Left ventricle myocardium inferior (tissue), 1 donor: ENCODE results near the gene GATAD1. TPM values are rescaled to one million over a fixed set of nuclear protein-coding genes. Genes with fewer than 3 reads are reported as not detected.
A peak's percentile ranks its signal among the peaks of the same experiment; 100 is the strongest.

Source experiments
- DNase-seq: peaks from one replicate; pipeline ENCODE4 v3.0.0-alpha.2; 2020
- H3K27ac ChIP-seq: fragments of 200-600 bp; replicated peaks from 2 replicates; pipeline ENCODE4 v1.8.0; 2021
- H3K27me3 ChIP-seq: fragments of 200-600 bp; 2 replicates; pipeline ENCODE4 v1.8.0; 2021; ENCODE audit warnings: low read depth
- H3K36me3 ChIP-seq: fragments of 200-600 bp; 2 replicates; pipeline ENCODE4 v1.8.0; 2021
- H3K4me1 ChIP-seq: fragments of 200-600 bp; 2 replicates; pipeline ENCODE4 v1.8.0; 2021
- H3K4me3 ChIP-seq: fragments of 200-600 bp; 2 replicates; pipeline ENCODE4 v1.8.0; 2021; ENCODE audit warnings: mild to moderate bottlenecking, moderate library complexity
- H3K9me3 ChIP-seq: fragments of 200-600 bp; replicated peaks from 2 replicates; pipeline ENCODE4 v1.8.0; 2021
- CTCF ChIP-seq: fragments of 200-600 bp; IDR thresholded peaks from 2 replicates; pipeline ENCODE4 v1.8.0; 2021; ENCODE audit warnings: antibody characterized with exemption, mild to moderate bottlenecking, borderline replicate concordance
- intact Hi-C: fragments of 100-400 bp; cut with micrococcal nuclease; formaldehyde crosslinking; loops from one replicate; pipeline ENCODE4 v1.11.0; 2022
- total RNA-seq: library from RNA; stranded (reverse); fragmentation: NEBNext Ultra II Directional; extraction: Animal tissue kit (Norgen Biotek cat#: 25700); gene quantifications from one replicate; pipeline ENCODE4 v1.2.1, GENCODE V29; 2021
- donor health status: DM: no; HTN: yes; CAD: no; lungs with severe emphysema.

GATAD1 gene
- total RNA-seq, 1 donor from 2014 or later, result 15.4 TPM

GRCh38 chr7:92485267-92485892 lies 38.1 kb downstream of the GATAD1 start:
- Histone ChIP-seq H3K4me1 (peaks cover 19% of the 10 kb centered on the region), H3K27me3 (no peaks in the 10 kb centered on the region), H3K36me3 (peaks cover 46% of the 10 kb centered on the region), H3K4me3 (no peak overlapping the region), H3K27ac (peak overlapping the region; percentile 56), H3K9me3 (no peaks in the 10 kb centered on the region)
- intact Hi-C loops, result no loop called here
- TF ChIP-seq CTCF, result no peak
- no peak for DNase-seq

GRCh38 chr7:92485974-92486373 lies 38.7 kb downstream of the GATAD1 start:
- H3K36me3 ChIP-seq, result peaks cover 52% of the 10 kb centered on the region
- no peaks in the 10 kb centered on the region for H3K27me3 ChIP-seq
- H3K4me3 ChIP-seq, result no peak overlapping the region
- intact Hi-C loops, result no loop called here
- H3K9me3 ChIP-seq, result no peaks in the 10 kb centered on the region
- peaks cover 19% of the 10 kb centered on the region for H3K4me1 ChIP-seq
- DNase-seq, result no peak
- H3K27ac ChIP-seq, result peak overlapping the region; percentile 56
- TF ChIP-seq CTCF, result no peak

- intact Hi-C loops, result no loop called here
- TF ChIP-seq CTCF, result no peak
- Histone ChIP-seq H3K36me3 (peaks cover 70% of the 10 kb centered on the region), H3K27me3 (no peaks in the 10 kb centered on the region), H3K9me3 (no peaks in the 10 kb centered on the region), H3K4me1 (peaks cover 19% of the 10 kb centered on the region), H3K4me3 (no peak overlapping the region), H3K27ac (no peak overlapping the region)
- DNase-seq, result no peak
These were observed 40.5 kb downstream of the GATAD1 start for GRCh38 chr7:92487804-92488203.

GRCh38 chr7:92489634-92490033 lies 42.4 kb downstream of the GATAD1 start:
- TF ChIP-seq CTCF, result no peak
- Histone ChIP-seq H3K4me3 (no peak overlapping the region), H3K27ac (peak overlapping the region; percentile 3), H3K36me3 (peaks cover 87% of the 10 kb centered on the region), H3K9me3 (no peaks in the 10 kb centered on the region), H3K4me1 (peaks cover 19% of the 10 kb centered on the region), H3K27me3 (no peaks in the 10 kb centered on the region)
- no peak for DNase-seq
- intact Hi-C loops, result no loop called here

GRCh38 chr7:92496876-92497275 lies 49.6 kb downstream of the GATAD1 start:
- Histone ChIP-seq H3K9me3 (no peaks in the 10 kb centered on the region), H3K27ac (no peak overlapping the region), H3K4me3 (no peak overlapping the region), H3K4me1 (no peaks in the 10 kb centered on the region), H3K36me3 (peaks cover 81% of the 10 kb centered on the region), H3K27me3 (no peaks in the 10 kb centered on the region)
- TF ChIP-seq CTCF, result no peak
- intact Hi-C loops, result no loop called here
- no peak for DNase-seq
